ENCODE data around the gene ABCA9.

GRCh38 chr17:69050999-69051775 is 9.5 kb downstream of the ABCA9 start:
- TF ChIP-seq CTCF (tag by site-specific recombination; IDR thresholded peaks at IDR 0.05): no peak
- no peak for TF ChIP-seq ZBTB20 (tag by site-specific recombination; IDR thresholded peaks at IDR 0.05)
- TF ChIP-seq, protein P1, sequence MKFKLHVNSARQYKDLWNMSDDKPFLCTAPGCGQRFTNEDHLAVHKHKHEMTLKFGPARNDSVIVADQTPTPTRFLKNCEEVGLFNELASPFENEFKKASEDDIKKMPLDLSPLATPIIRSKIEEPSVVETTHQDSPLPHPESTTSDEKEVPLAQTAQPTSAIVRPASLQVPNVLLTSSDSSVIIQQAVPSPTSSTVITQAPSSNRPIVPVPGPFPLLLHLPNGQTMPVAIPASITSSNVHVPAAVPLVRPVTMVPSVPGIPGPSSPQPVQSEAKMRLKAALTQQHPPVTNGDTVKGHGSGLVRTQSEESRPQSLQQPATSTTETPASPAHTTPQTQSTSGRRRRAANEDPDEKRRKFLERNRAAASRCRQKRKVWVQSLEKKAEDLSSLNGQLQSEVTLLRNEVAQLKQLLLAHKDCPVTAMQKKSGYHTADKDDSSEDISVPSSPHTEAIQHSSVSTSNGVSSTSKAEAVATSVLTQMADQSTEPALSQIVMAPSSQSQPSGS (tag by site-specific recombination; IDR thresholded peaks at IDR 0.05; ENCODE audit: low read depth): no peak
- TF ChIP-seq ZNF350 (tag by site-specific recombination; IDR thresholded peaks at IDR 0.05): no peak
- no peak for TF ChIP-seq ZNF311 (tag by site-specific recombination; IDR thresholded peaks at IDR 0.05; ENCODE audit: borderline replicate concordance)
- TF ChIP-seq ZNF121 (tag by site-specific recombination; IDR thresholded peaks at IDR 0.05): no peak
- no peak for TF ChIP-seq PRDM6 (tag by site-specific recombination; IDR thresholded peaks at IDR 0.05)
- TF ChIP-seq ZNF274 (IDR thresholded peaks at IDR 0.05; ENCODE audit: low read length): no peak
- TF ChIP-seq ZNF274 (tag by site-specific recombination; IDR thresholded peaks at IDR 0.05; ENCODE audit: borderline replicate concordance): no peak
